ENCODE results near the gene KCNQ4. TPM values are rescaled to one million over a fixed set of nuclear protein-coding genes. Genes with fewer than 3 reads are reported as not detected.

KCNQ4 gene
- total RNA-seq, 3 donors from 2014 or later (not counting 1 experiment from before 2014, with no cell fraction given) = 0.14 to 0.45 (median 0.35) TPM

GRCh38 chr1:40768146-40768990, 15.2 kb upstream of the KCNQ4 start:
- no peaks in the 10 kb centered on the region for H3K27me3 ChIP-seq (ENCODE audit: control insufficient read depth, insufficient read depth, low read length)
- H3K36me3 ChIP-seq (ENCODE audit: control insufficient read depth, insufficient read depth, low read length) = peaks cover 72% of the 10 kb centered on the region
- no peaks in the 10 kb centered on the region for H3K9me3 ChIP-seq (ENCODE audit: control insufficient read depth, insufficient read depth, low read length)
- H3K4me3 ChIP-seq (ENCODE audit: low read length) = no peak overlapping the region
- no peaks in the 10 kb centered on the region for H3K9me3 Mint-ChIP-seq
- intact Hi-C loops (cut with micrococcal nuclease) = no loop called here
- H3K27ac Mint-ChIP-seq = no peak overlapping the region
- H3K4me3 Mint-ChIP-seq = no peak overlapping the region
- TF ChIP-seq, protein P1, sequence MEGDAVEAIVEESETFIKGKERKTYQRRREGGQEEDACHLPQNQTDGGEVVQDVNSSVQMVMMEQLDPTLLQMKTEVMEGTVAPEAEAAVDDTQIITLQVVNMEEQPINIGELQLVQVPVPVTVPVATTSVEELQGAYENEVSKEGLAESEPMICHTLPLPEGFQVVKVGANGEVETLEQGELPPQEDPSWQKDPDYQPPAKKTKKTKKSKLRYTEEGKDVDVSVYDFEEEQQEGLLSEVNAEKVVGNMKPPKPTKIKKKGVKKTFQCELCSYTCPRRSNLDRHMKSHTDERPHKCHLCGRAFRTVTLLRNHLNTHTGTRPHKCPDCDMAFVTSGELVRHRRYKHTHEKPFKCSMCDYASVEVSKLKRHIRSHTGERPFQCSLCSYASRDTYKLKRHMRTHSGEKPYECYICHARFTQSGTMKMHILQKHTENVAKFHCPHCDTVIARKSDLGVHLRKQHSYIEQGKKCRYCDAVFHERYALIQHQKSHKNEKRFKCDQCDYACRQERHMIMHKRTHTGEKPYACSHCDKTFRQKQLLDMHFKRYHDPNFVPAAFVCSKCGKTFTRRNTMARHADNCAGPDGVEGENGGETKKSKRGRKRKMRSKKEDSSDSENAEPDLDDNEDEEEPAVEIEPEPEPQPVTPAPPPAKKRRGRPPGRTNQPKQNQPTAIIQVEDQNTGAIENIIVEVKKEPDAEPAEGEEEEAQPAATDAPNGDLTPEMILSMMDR (IDR thresholded peaks at IDR 0.05) = no peak
- peaks cover 12 to 21% of the 10 kb centered on the region in 2 donors for H3K4me1 Mint-ChIP-seq
- WGBS (ENCODE audit: insufficient coverage) = 92% methylated on average over 6 of the region's 7 CpGs
- ATAC-seq (no peak), DNase-seq (no peak)
- H3K27ac ChIP-seq (ENCODE audit: low read length) = no peak overlapping the region
- no peaks in the 10 kb centered on the region for H3K36me3 Mint-ChIP-seq
- H3K4me1 ChIP-seq (ENCODE audit: control insufficient read depth, insufficient read depth, low read length) = peaks cover 3% of the 10 kb centered on the region
- H3K27me3 Mint-ChIP-seq (ENCODE audit: low read depth in 2 of 2) = no peaks in the 10 kb centered on the region

DNA sequence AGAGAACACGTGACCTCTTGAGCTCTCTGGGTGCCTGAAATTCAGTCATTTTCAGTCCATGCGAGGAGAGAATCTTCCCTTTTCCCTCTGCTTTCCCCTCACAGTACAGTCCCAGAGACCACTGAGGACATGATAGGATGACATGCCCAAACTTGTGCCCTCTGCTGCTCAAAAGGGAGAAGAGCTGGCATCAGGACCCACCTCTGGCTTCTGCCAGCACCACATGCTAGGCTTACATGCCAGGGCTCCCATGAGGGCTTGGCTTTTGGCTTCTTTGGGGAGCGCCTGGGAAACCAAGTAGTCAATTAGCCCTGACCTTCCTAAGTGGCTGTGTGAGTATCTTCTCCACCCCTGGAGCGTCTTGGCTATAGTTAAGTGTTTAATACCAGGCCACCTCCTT, 13.8 kb upstream of the KCNQ4 start:
- H3K27ac Mint-ChIP-seq = peak overlapping the region; percentile 43 to 68
- Histone ChIP-seq H3K4me1 (ENCODE audit: control insufficient read depth, insufficient read depth, low read length) (no peaks in the 10 kb centered on the region), H3K4me3 (ENCODE audit: low read length) (no peak overlapping the region), H3K27me3 (ENCODE audit: control insufficient read depth, insufficient read depth, low read length) (no peaks in the 10 kb centered on the region), H3K36me3 (ENCODE audit: control insufficient read depth, insufficient read depth, low read length) (peaks cover 60% of the 10 kb centered on the region), H3K9me3 (ENCODE audit: control insufficient read depth, insufficient read depth, low read length) (no peaks in the 10 kb centered on the region), H3K27ac (ENCODE audit: low read length) (no peak overlapping the region)
- no peaks in the 10 kb centered on the region for H3K27me3 Mint-ChIP-seq (ENCODE audit: low read depth in 2 of 2)
- no peak overlapping the region for H3K4me3 Mint-ChIP-seq
- TF ChIP-seq, protein P1 (IDR thresholded peaks at IDR 0.05) = no peak
- H3K9me3 Mint-ChIP-seq = no peaks in the 10 kb centered on the region
- intact Hi-C loops (cut with micrococcal nuclease) = no loop called here
- H3K36me3 Mint-ChIP-seq = no peaks in the 10 kb centered on the region
- 92% methylated on average over 4 of the region's 4 CpGs for WGBS (ENCODE audit: insufficient coverage)
- peaks cover 0 to 23% of the 10 kb centered on the region in 2 donors for H3K4me1 Mint-ChIP-seq
- ATAC-seq = no peak
- peak in 1 of 2 donors; percentile 13 for DNase-seq

DNA sequence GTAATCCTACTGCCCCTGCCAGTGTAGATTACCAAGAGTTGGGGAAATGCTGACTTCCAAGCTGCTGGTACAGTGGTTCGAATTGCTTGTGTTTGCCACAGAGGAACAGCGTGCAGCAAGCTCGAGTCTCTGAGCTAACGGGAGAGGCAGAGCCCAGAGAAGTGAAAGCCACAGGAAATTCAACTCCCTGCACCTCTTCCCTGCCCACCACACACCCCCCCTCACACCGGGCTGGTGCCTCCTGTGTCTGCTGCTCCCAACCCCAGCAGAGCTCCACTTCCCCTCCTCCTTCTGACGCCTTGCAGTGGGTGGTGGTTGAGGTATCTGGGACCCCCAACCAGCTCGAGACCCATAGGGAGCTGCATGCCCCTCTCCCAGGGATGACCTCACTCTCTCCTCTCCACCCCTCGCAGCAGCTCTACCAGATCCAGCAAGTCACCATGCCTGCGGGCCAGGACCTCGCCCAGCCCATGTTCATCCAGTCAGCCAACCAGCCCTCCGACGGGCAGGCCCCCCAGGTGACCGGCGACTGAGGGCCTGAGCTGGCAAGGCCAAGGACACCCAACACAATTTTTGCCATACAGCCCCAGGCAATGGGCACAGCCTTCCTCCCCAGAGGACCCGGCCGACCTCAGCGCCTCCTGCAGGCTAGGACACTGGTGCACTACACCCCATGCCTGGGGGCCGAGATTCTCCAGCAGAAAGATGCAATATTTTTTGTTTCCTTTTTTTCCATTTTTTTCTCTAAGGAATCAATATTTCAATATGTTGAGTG, 13.1 kb upstream of the KCNQ4 start:
- no peaks in the 10 kb centered on the region for H3K9me3 Mint-ChIP-seq
- 69% methylated on average over 16 of the region's 18 CpGs for WGBS (ENCODE audit: insufficient coverage)
- no peaks in the 10 kb centered on the region for H3K27me3 Mint-ChIP-seq (ENCODE audit: low read depth in 2 of 2)
- H3K27ac Mint-ChIP-seq = peak overlapping the region; percentile 43 to 68
- intact Hi-C loops (cut with micrococcal nuclease) = no loop called here
- Histone ChIP-seq H3K36me3 (ENCODE audit: control insufficient read depth, insufficient read depth, low read length) (peaks cover 54% of the 10 kb centered on the region), H3K27ac (ENCODE audit: low read length) (no peak overlapping the region), H3K9me3 (ENCODE audit: control insufficient read depth, insufficient read depth, low read length) (no peaks in the 10 kb centered on the region), H3K4me3 (ENCODE audit: low read length) (no peak overlapping the region), H3K4me1 (ENCODE audit: control insufficient read depth, insufficient read depth, low read length) (no peaks in the 10 kb centered on the region), H3K27me3 (ENCODE audit: control insufficient read depth, insufficient read depth, low read length) (no peaks in the 10 kb centered on the region)
- TF ChIP-seq, protein P1 (IDR thresholded peaks at IDR 0.05) = no peak
- DNase-seq = no peak
- peaks cover 0 to 24% of the 10 kb centered on the region in 2 donors for H3K4me1 Mint-ChIP-seq
- no peak overlapping the region for H3K4me3 Mint-ChIP-seq
- ATAC-seq = no peak
- H3K36me3 Mint-ChIP-seq = no peaks in the 10 kb centered on the region

Data from natural killer cell (primary cell).